ENCODE data around the gene TENM4. TPM values are rescaled to one million over a fixed set of nuclear protein-coding genes. Genes with fewer than 3 reads are reported as not detected.

TENM4 gene
- polyA plus RNA-seq, 2 of the 4 experiments (the other 2 are of a cell fraction), result 0.06 to 0.31 TPM

DNA sequence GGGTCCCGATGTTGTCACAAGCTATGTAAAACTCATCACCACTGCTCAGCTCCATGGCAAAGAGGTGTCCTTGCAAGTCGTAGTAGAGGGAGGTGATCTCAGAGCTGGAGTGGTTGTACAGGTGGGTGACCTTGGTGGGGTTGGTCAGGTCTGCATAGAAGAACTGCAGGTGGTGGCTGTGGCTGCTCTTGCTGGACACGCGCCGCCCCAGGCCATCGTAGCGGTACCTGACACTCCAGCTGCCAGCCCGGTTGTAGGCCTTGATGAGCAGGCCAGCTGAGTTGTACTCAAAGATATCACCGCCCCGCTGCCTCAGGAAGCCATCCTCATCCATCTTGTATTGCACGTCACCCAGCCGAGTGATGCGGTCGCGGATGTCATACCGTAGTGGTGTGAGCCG lies 771.6 kb downstream of the TENM4 start:
- TF ChIP-seq HEYL (CRISPR knock-in tag; IDR thresholded peaks at IDR 0.05) (no peak), HOXB5 (CRISPR knock-in tag; IDR thresholded peaks at IDR 0.05) (no peak), POLR2AphosphoS2 (conservative IDR thresholded peaks at IDR 0.05; ENCODE audit: low read length) (no peak), MAFK (IDR thresholded peaks at IDR 0.05; ENCODE audit: partially characterized antibody) (no peak), EHF (CRISPR knock-in tag; IDR thresholded peaks at IDR 0.05) (no peak), MAZ (IDR thresholded peaks at IDR 0.05; ENCODE audit: borderline replicate concordance, low read depth, low read length) (no peak), TP53 (CRISPR knock-in tag; IDR thresholded peaks at IDR 0.05) (no peak), HDAC2 (IDR thresholded peaks at IDR 0.05) (no peak)
- ChIA-PET CTCF (interaction anchor here (0.9 to 1.0 kb wide), 2 partner anchors 16 to 24 kb away, joined by 3 read pairs; no protein-coding TSS in a partner anchor), POLR2A (no interaction called here)
- H3K27ac ChIP-seq, result no peak overlapping the region
- DNase-seq (ENCODE audit: low read depth in 1 of 2, low spot score in 1 of 2) (no peak), ATAC-seq (no peak), FAIRE-seq (no peak)
- WGBS (ENCODE audit: missing lambda C conversion rate), result 80% methylated on average over 17 of the region's 17 CpGs
- no peaks in the 10 kb centered on the region for H3K4me1 ChIP-seq
- H3K4me3 ChIP-seq, result no peak overlapping the region
- no peaks in the 10 kb centered on the region for H3K9me3 ChIP-seq
- no peak overlapping the region for H3K4me2 ChIP-seq

DNA sequence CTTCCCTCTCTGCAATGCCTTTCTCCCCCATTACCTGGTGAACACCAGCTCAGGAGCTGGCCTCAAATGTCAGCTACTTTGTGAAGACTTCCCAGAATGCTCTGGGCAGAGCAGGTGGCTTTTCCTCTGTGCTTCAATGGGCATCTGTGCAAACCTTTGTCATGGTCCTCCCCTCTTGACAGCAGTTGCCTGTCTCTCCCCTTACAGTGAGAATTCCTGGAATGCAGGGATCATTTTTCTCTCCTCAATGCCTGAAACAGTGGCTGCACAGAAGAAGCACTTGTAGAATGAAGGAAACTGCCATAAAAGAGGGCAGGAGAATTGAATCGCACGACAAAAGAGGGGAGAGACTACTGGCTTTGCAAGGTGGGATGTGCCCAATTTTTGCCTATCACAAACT lies 773.4 kb downstream of the TENM4 start:
- Histone ChIP-seq H3K27ac (no peak overlapping the region), H3K4me1 (no peaks in the 10 kb centered on the region), H3K4me2 (no peak overlapping the region), H3K4me3 (no peak overlapping the region), H3K9me3 (no peaks in the 10 kb centered on the region)
- ChIA-PET CTCF (no interaction called here), POLR2A (no interaction called here)
- no peak for ATAC-seq
- WGBS (ENCODE audit: missing lambda C conversion rate), result 79% methylated on average over 2 of the region's 2 CpGs
- no peak for TF ChIP-seq MAFK (IDR thresholded peaks at IDR 0.05; ENCODE audit: partially characterized antibody)
- TF ChIP-seq EP300 (IDR thresholded peaks at IDR 0.05), result no peak
- TF ChIP-seq CBX2 (IDR thresholded peaks at IDR 0.05; ENCODE audit: borderline replicate concordance, low read depth), result no peak
- DNase-seq (ENCODE audit: low read depth in 1 of 2, low spot score in 1 of 2), result no peak
- FAIRE-seq, result no peak

DNA sequence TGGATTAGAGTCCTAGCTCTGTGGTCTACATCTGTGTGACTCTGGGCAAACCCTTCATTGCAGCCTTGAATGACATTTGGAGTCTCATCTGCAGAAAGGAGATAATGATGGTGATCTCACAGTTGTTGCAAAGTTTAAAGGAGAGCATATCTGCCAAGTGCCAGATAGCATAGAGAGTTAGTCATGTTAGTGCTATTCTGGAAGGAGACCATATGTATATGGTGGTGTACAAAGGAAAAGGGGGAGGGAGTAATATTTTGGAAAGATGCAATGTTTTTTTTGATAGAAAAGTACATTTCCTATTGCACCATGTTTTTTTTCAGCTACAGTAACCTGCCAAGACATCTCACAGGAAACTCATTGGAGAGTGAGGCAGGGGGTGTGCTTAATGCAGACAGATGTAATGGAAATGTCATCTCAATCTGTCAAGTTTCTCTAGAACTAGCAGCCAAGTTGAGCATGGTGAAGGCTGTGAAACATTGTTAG lies 774.1 kb downstream of the TENM4 start:
- Histone ChIP-seq H3K4me1 (no peaks in the 10 kb centered on the region), H3K27ac (no peak overlapping the region), H3K4me3 (no peak overlapping the region), H3K9me3 (no peaks in the 10 kb centered on the region), H3K4me2 (no peak overlapping the region)
- TF ChIP-seq, protein P1, sequence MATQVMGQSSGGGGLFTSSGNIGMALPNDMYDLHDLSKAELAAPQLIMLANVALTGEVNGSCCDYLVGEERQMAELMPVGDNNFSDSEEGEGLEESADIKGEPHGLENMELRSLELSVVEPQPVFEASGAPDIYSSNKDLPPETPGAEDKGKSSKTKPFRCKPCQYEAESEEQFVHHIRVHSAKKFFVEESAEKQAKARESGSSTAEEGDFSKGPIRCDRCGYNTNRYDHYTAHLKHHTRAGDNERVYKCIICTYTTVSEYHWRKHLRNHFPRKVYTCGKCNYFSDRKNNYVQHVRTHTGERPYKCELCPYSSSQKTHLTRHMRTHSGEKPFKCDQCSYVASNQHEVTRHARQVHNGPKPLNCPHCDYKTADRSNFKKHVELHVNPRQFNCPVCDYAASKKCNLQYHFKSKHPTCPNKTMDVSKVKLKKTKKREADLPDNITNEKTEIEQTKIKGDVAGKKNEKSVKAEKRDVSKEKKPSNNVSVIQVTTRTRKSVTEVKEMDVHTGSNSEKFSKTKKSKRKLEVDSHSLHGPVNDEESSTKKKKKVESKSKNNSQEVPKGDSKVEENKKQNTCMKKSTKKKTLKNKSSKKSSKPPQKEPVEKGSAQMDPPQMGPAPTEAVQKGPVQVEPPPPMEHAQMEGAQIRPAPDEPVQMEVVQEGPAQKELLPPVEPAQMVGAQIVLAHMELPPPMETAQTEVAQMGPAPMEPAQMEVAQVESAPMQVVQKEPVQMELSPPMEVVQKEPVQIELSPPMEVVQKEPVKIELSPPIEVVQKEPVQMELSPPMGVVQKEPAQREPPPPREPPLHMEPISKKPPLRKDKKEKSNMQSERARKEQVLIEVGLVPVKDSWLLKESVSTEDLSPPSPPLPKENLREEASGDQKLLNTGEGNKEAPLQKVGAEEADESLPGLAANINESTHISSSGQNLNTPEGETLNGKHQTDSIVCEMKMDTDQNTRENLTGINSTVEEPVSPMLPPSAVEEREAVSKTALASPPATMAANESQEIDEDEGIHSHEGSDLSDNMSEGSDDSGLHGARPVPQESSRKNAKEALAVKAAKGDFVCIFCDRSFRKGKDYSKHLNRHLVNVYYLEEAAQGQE (IDR thresholded peaks at IDR 0.05), result no peak
- no peak for TF ChIP-seq CBX8 (IDR thresholded peaks at IDR 0.05)
- no peak for TF ChIP-seq RFX5 (IDR thresholded peaks at IDR 0.05)
- no peak for TF ChIP-seq SREBF2 (IDR thresholded peaks at IDR 0.05)
- no peak for TF ChIP-seq JUNB (IDR thresholded peaks at IDR 0.05)
- no peak for TF ChIP-seq SMC3 (IDR thresholded peaks at IDR 0.05)
- no peak for TF ChIP-seq KDM1A (IDR thresholded peaks at IDR 0.05; ENCODE audit: low read depth)
- TF ChIP-seq, protein P2, sequence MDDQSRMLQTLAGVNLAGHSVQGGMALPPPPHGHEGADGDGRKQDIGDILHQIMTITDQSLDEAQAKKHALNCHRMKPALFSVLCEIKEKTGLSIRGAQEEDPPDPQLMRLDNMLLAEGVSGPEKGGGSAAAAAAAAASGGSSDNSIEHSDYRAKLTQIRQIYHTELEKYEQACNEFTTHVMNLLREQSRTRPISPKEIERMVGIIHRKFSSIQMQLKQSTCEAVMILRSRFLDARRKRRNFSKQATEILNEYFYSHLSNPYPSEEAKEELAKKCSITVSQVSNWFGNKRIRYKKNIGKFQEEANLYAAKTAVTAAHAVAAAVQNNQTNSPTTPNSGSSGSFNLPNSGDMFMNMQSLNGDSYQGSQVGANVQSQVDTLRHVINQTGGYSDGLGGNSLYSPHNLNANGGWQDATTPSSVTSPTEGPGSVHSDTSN (IDR thresholded peaks at IDR 0.05), result no peak
- no peak for TF ChIP-seq POLR2AphosphoS2 (conservative IDR thresholded peaks at IDR 0.05; ENCODE audit: low read length)
- TF ChIP-seq RAD21 (conservative IDR thresholded peaks at IDR 0.05 in 1 of 2, IDR thresholded peaks at IDR 0.05 in 1 of 2), result no peak
- TF ChIP-seq JUN (IDR thresholded peaks at IDR 0.05), result no peak
- TF ChIP-seq HDAC2 (IDR thresholded peaks at IDR 0.05), result no peak
- no peak for TF ChIP-seq ESRRA (IDR thresholded peaks at IDR 0.05; ENCODE audit: borderline replicate concordance, low read length)
- no peak for ATAC-seq
- no peak for FAIRE-seq
- no peak for DNase-seq (ENCODE audit: low read depth in 1 of 2, low spot score in 1 of 2)
- ChIA-PET POLR2A (no interaction called here), CTCF (no interaction called here)
